HCT116 (cell line): ENCODE data around the gene PLCH2. TPM values are rescaled to one million over a fixed set of nuclear protein-coding genes. Genes with fewer than 3 reads are reported as not detected.

ENCODE experiments used
- ATAC-seq: fragments of 200-7000 bp; cut with Tn5 transposase; 2 replicates; pipeline ENCODE4 v1.9.1; 2020; ENCODE audit warnings: mild to moderate bottlenecking, moderate library complexity
- BruUV-seq: library from RNA; stranded (reverse); fragments of 400-500 nt; replicated peaks from 2 replicates; lab custom pipeline; 2021; lab: Mats Ljungman, UMichigan
- CTCF ChIA-PET: fragments of 300-600 bp; sonication (Branson Sonifier 250); formaldehyde crosslinking; loops from one replicate; lab custom pipeline; 2021; ENCODE audit warnings: antibody characterized with exemption; lab: Charles Lee
- POLR2A ChIA-PET: fragments of 300-600, 350-600 bp; sonication (Branson Sonifier 250); formaldehyde crosslinking; loops from one replicate; lab custom pipeline; 2021; ENCODE audit warnings: antibody characterized with exemption; lab: Charles Lee
- RAD21 ChIA-PET, 2 experiments: fragments of 300-600 bp; sonication (Branson Sonifier 250); formaldehyde crosslinking; loops; one replicate each; lab custom pipeline; 2023; ENCODE audit warnings: low total read pairs in 2 of 2; ENCODE audit not compliant: uncharacterized antibody in 2 of 2, unreplicated experiment in 2 of 2, low non-redundant PET in 1 of 2; lab: Charles Lee
- DNase-seq: peaks from one replicate; pipeline ENCODE4 v3.0.0-alpha.2; 2010; ENCODE audit warnings: low read depth, low spot score
- H2AFZ ChIP-seq: fragments of 200-600 bp; shearing (Covaris generic), sonication (generic); 2 replicates; pipeline ENCODE4 v1.6.1; 2017; ENCODE audit warnings: low read depth, mixed run types, mixed read lengths, antibody characterized with exemption, low read length; ENCODE audit not compliant: poor library complexity, severe bottlenecking
- H3K27ac ChIP-seq: 2 replicates; pipeline ENCODE4 v1.5.1; 2012; ENCODE audit warnings: low read depth, low read length
- H3K27me3 ChIP-seq: fragments of 200-600 bp; sonication (generic); 2 replicates; pipeline ENCODE4 v1.6.1; 2016; ENCODE audit warnings: mixed run types, low read length, mixed read lengths; ENCODE audit not compliant: insufficient read depth
- H3K36me3 ChIP-seq, 2 experiments: fragments of 200-500 bp in 1 of 2; fragments of 200-600 bp in 1 of 2; sonication (Bioruptor generic) in 1 of 2; sonication (generic) in 1 of 2; 2 replicates each; pipeline versions ENCODE4 v1.5.1 to v1.6.1; 2014 to 2016; ENCODE audit warnings: low read length in 2 of 2, inconsistent platforms in 1 of 2, mixed read lengths in 1 of 2, mixed run types in 1 of 2; ENCODE audit not compliant: insufficient read depth in 2 of 2, control insufficient read depth in 1 of 2
- H3K4me1 ChIP-seq, 2 experiments: fragments of 200-600 bp in 1 of 2; sonication (generic) in 1 of 2; 2 replicates each; pipeline versions ENCODE4 v1.5.1 to v1.6.1; 2012 to 2017; ENCODE audit warnings: low read length in 2 of 2, inconsistent platforms in 1 of 2, mild to moderate bottlenecking in 1 of 2, mixed read lengths in 1 of 2, mixed run types in 1 of 2, moderate library complexity in 1 of 2; ENCODE audit not compliant: insufficient read depth in 2 of 2, control insufficient read depth in 1 of 2
- H3K4me2 ChIP-seq: fragments of 200-600 bp; sonication (generic); 2 replicates; pipeline ENCODE4 v1.6.1; 2017; ENCODE audit warnings: mixed run types, low read length, mixed read lengths
- H3K4me3 ChIP-seq, 2 experiments: fragments of 200-600 bp in 1 of 2; sonication (generic) in 1 of 2; replicated peaks in 1 of 2; 2 replicates each; pipeline ENCODE4 v1.5.1; 2011 to 2016; ENCODE audit warnings: low read length in 2 of 2, control low read depth in 1 of 2, low read depth in 1 of 2, mild to moderate bottlenecking in 1 of 2, mixed read lengths in 1 of 2, mixed run types in 1 of 2
- H3K79me2 ChIP-seq: fragments of 200-600 bp; sonication (generic); 2 replicates; pipeline ENCODE4 v1.6.1; 2017; ENCODE audit warnings: mild to moderate bottlenecking, mixed run types, low read length, moderate library complexity, mixed read lengths; ENCODE audit not compliant: insufficient read depth
- H3K9ac ChIP-seq: fragments of 200-600 bp; sonication (generic); 2 replicates; pipeline ENCODE4 v1.6.1; 2016; ENCODE audit warnings: low read length, mixed read lengths
- H3K9me2 ChIP-seq: fragments of 200-600 bp; sonication (generic), shearing (Covaris generic); 2 replicates; pipeline ENCODE4 v1.6.1; 2017; ENCODE audit warnings: mixed run types, mild to moderate bottlenecking, moderate library complexity; ENCODE audit not compliant: insufficient read depth
- H3K9me3 ChIP-seq, 2 experiments: fragments of 200-500 bp in 1 of 2; fragments of 200-600 bp in 1 of 2; sonication (Bioruptor generic) in 1 of 2; sonication (generic) in 1 of 2; 2 replicates each; pipeline ENCODE4 v1.6.1; 2014 to 2017; ENCODE audit warnings: low read length in 2 of 2, mixed read lengths in 2 of 2, inconsistent platforms in 1 of 2, low read depth in 1 of 2, mild to moderate bottlenecking in 1 of 2, mixed run types in 1 of 2, moderate library complexity in 1 of 2; ENCODE audit not compliant: control insufficient read depth in 1 of 2, insufficient read depth in 1 of 2
- H4K20me1 ChIP-seq: fragments of 200-600 bp; sonication (generic), shearing (Covaris generic); 2 replicates; pipeline ENCODE4 v1.6.1; 2017; ENCODE audit warnings: mixed run types, mild to moderate bottlenecking, moderate library complexity; ENCODE audit not compliant: insufficient read depth
- CBX3 ChIP-seq: IDR thresholded peaks from 2 replicates; pipeline ENCODE4 v1.6.1; 2012; ENCODE audit warnings: low read depth
- CEBPB ChIP-seq: IDR thresholded peaks from 2 replicates; pipeline ENCODE4 v1.6.1; 2012; ENCODE audit warnings: low read depth
- EGR1 ChIP-seq: IDR thresholded peaks from 2 replicates; pipeline ENCODE4 v1.6.1; 2012; ENCODE audit warnings: low read depth
- ELF1 ChIP-seq: IDR thresholded peaks from 2 replicates; pipeline ENCODE4 v1.6.1; 2012; ENCODE audit warnings: low read depth, borderline replicate concordance
- EZH2 ChIP-seq: fragments of 200-600 bp; sonication (generic); IDR thresholded peaks from 2 replicates; pipeline ENCODE4 v1.6.1; 2017; ENCODE audit warnings: antibody characterized with exemption, mixed run types
- FOSL1 ChIP-seq: IDR thresholded peaks from 2 replicates; pipeline ENCODE4 v1.6.1; 2012; ENCODE audit warnings: low read depth
- JUND ChIP-seq: IDR thresholded peaks from 2 replicates; pipeline ENCODE4 v1.6.1; 2012
- MAX ChIP-seq: IDR thresholded peaks from 2 replicates; pipeline ENCODE4 v1.6.1; 2012
- POLR2AphosphoS5 ChIP-seq: IDR thresholded peaks from 2 replicates; pipeline ENCODE4 v1.6.1; 2011; ENCODE audit warnings: mild to moderate bottlenecking, low read depth, low read length, moderate library complexity
- RAD21 ChIP-seq: IDR thresholded peaks from 2 replicates; pipeline ENCODE4 v1.6.1; 2012; ENCODE audit warnings: low read depth, mild to moderate bottlenecking
- SRF ChIP-seq: IDR thresholded peaks from 2 replicates; pipeline ENCODE4 v1.6.1; 2012; ENCODE audit warnings: low read depth
- YY1 ChIP-seq: IDR thresholded peaks from 2 replicates; pipeline ENCODE4 v1.6.1; 2011; ENCODE audit warnings: low read length, low read depth, moderate library complexity, mild to moderate bottlenecking; ENCODE audit not compliant: insufficient replicate concordance; ENCODE audit errors: extremely low read depth
- ZBTB33 ChIP-seq: IDR thresholded peaks from 2 replicates; pipeline ENCODE4 v1.6.1; 2011; ENCODE audit warnings: mild to moderate bottlenecking, low read length, moderate library complexity; ENCODE audit not compliant: insufficient replicate concordance; ENCODE audit errors: extremely low read depth
- ZFX ChIP-seq: fragments of 450-650 bp; IDR thresholded peaks from 2 replicates; pipeline ENCODE4 v1.6.1; 2017
- intact Hi-C: fragments of 100-400 bp; cut with micrococcal nuclease; formaldehyde crosslinking; loops from 2 replicates; pipeline ENCODE4 v1.10.0; 2022
- total RNA-seq: library from RNA; stranded (reverse); gene quantifications from one replicate; pipeline ENCODE4 v1.2.1, GENCODE V29; 2021; ENCODE audit not compliant: unreplicated experiment
- TF ChIP-seq, protein P1 (sequence below): IDR thresholded peaks from 2 replicates; pipeline ENCODE4 v1.6.1; 2012

PLCH2 gene
- total RNA-seq, 1 experiment from 2014 or later = 2.0 TPM

DNA sequence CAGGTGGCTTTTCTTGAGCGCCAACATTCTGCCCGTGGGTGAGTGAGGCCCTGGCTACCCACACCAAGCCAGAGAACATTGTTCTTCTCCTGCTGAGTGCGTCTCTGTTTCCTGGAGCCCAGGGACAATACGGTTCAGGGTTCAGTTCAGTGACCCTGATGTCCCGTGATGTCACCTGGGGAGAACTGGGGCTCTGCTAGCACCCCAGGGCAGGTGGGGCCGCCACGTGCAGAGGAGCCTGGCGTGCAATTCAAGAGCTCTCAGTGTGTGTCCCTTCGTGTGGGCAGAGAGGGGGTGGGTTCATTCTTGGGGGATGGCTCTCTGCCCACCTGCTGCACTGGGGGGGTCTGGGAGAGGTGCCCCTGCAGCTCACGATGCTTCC, 45.5 kb upstream of the PLCH2 start:
- intact Hi-C loops = no loop called here
- H3K9ac ChIP-seq = no peak overlapping the region
- no peaks in the 10 kb centered on the region for H3K4me1 ChIP-seq
- H3K27me3 ChIP-seq = peaks cover 7% of the 10 kb centered on the region; the same call in 1 of the 2 replicates
- no peaks in the 10 kb centered on the region for H3K36me3 ChIP-seq
- no peak for TF ChIP-seq CEBPB
- TF ChIP-seq MAX = no peak
- TF ChIP-seq EGR1 = no peak
- TF ChIP-seq POLR2AphosphoS5 = no peak
- no peak for TF ChIP-seq YY1
- TF ChIP-seq, protein P1, sequence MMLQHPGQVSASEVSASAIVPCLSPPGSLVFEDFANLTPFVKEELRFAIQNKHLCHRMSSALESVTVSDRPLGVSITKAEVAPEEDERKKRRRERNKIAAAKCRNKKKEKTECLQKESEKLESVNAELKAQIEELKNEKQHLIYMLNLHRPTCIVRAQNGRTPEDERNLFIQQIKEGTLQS = no peak
- no peak for TF ChIP-seq JUND
- no peak for TF ChIP-seq ELF1
- no peak for TF ChIP-seq RAD21
- no peak for TF ChIP-seq CBX3
- TF ChIP-seq ZFX = no peak
- no peak for TF ChIP-seq SRF
- TF ChIP-seq EZH2 = no peak
- TF ChIP-seq ZBTB33 = no peak
- TF ChIP-seq FOSL1 = no peak
- no peaks in the 10 kb centered on the region for H3K9me2 ChIP-seq
- ChIA-PET POLR2A (no interaction called here), RAD21 (no interaction called here), CTCF (no interaction called here)
- no peaks in the 10 kb centered on the region for H4K20me1 ChIP-seq
- no TSS peak for BruUV-seq
- no peak overlapping the region for H2AFZ ChIP-seq
- no peak overlapping the region for H3K4me2 ChIP-seq
- H3K27ac ChIP-seq = no peak overlapping the region
- peaks cover 3 to 9% of the 10 kb centered on the region in 2 experiments; a peak in 2 of 4 replicates for H3K9me3 ChIP-seq
- no peaks in the 10 kb centered on the region for H3K79me2 ChIP-seq
- DNase-seq (no peak), ATAC-seq (no peak)
- no peak overlapping the region for H3K4me3 ChIP-seq
